OCI-M1 (cell line): ENCODE results near the gene BPIFA2.

Experiments
- DNase-seq: peaks from one replicate; lab custom pipeline; 2025; lab: John Stamatoyannopoulos, UW

The BPIFA2 gene

DNA sequence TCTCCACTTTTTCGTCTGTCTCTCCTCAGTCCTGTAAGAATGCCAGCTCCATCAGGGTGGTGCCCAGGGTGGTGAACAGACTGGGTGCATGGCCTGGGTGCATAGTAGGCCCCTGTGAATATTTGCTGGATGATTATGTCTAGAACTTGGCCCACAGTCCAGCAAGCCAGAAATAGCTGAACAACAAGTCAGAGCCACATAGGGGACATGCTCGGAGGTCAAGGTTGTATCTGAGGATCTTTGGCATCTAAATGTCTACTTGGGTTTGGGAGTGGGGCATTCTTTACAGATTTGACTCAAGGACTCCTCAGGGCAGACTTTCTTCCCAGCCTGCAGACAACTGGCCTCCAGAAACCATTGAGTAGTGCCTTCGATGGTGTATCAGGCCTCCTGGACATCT, 31.1 kb downstream of the BPIFA2 start:
- DNase-seq = no peak

DNA sequence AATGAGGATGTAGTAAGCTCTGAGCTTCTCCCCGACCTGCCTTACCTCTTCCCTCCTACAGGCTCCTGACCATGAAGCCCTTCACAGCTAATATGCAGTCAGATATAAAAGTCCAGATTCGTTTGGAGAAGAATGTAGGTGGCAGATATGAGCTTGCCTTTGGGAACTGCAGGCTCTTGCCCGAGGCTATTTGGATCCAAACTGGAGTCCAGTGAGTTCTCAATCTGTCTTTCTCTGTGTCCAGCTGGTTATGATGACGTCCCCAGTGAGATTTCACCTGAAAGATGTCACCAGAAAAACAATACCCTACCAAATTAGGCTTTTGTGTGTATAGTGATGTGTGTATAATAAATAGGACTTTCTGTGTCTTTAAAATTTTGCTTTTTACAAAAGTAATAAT, 34.5 kb downstream of the BPIFA2 start:
- DNase-seq = no peak

- no peak for DNase-seq
These were observed 35.5 kb downstream of the BPIFA2 start for GRCh38 chr20:33203444-33203843.

GRCh38 chr20:33209789-33210188, 41.8 kb downstream of the BPIFA2 start:
- DNase-seq = peak; percentile 80

GRCh38 chr20:33210371-33210770, 42.4 kb downstream of the BPIFA2 start:
- DNase-seq = no peak

GRCh38 chr20:33211817-33212424, 44.0 kb downstream of the BPIFA2 start:
- peak; percentile 42 for DNase-seq

DNA sequence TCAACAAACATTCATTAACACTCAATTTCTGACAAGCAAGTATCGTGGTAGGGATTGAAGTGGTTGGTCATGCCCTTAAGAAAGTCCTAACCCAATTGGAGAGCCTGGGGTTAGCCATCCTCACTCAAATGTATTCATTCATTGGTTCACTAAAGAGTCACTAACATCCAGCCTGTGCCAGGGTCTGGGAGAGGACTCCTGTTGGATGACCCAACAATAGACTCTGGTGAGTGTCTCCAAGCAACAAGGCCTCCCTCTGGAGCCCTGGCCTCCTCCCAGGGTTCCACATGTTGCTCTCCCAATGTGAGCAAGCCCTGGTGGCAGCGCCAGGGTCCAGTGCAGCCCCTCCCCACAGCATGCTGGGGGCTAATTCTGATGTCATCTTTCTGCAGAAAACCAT, 49.1 kb downstream of the BPIFA2 start, which contains the start of gene BPIFA3:
TSS of gene BPIFA3 (plus strand) at position 301 of the 400 bp plus-strand sequence. CDS start 185 bp downstream, outside the sequence.
- DNase-seq = no peak

DNA sequence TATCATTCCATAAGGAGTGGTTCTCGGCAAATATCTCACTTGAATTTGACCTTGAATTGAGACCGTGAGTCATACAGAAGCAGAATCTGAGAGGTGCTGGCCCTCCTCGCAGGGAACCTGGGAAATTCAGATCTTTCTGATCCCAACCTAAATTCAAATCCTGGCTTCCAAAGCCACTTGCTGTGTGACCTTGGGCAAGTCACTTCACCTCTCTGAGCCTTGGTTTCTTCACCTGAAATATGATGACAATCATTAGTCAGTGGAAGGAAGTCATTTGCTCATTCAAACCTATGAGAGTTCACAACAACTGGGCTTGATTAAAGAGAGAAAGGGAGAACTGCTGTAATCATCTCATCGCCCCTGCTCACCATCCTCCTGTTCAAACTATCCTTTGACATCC, 56.4 kb downstream of the BPIFA2 start:
- no peak for DNase-seq

- DNase-seq = peak; percentile 10
These were observed 61.9 kb downstream of the BPIFA2 start for GRCh38 chr20:33229843-33230242.
